DMS53 treated with DMSO at 0.1 percent for 48 hours (cell line): ENCODE results near the gene PACRG.

Experiments used
- DNase-seq: peaks from one replicate; lab custom pipeline; 2025; ENCODE audit not compliant: unreplicated experiment; lab: John Stamatoyannopoulos, UW

Gene PACRG

DNA sequence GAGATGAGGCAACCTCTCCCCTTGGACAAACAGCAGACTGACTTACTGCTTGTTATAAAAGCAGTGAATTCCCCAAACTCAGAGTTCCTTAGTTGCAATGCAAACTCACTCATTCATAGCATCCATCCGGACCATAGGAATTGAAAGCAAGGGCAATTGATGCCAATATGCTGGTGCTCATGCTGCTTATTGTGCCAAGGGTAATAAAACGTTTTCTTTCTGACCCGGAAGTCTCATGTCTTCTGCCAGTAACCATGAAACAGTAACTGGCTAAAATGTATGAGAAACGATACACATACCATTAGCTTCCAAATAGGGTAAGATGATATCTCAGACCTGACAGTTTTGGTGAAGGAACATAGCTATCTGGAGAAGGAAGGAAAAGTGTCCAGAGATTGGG lies 18.3 kb upstream of the PACRG start:
- DNase-seq, result no peak

DNA sequence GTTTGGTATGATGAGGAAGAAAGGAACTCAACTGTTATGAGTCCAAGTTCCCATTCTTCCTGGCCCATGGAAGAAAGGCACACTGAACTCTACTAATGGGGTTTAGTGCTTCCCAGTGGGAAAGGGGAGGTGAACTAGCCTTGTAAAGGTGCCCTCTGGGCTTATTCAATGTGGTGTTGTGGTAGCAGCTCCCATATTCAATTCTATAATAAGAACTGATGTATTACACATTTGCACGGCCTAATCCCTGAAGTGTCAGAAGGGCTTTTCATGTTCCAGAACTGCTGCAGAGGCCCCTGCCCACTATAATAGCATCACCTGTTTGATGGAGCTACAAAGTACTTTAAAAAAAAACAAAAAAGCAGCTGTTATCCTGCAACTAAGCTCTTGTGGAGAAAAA lies 17.4 kb upstream of the PACRG start:
- no peak for DNase-seq

DNA sequence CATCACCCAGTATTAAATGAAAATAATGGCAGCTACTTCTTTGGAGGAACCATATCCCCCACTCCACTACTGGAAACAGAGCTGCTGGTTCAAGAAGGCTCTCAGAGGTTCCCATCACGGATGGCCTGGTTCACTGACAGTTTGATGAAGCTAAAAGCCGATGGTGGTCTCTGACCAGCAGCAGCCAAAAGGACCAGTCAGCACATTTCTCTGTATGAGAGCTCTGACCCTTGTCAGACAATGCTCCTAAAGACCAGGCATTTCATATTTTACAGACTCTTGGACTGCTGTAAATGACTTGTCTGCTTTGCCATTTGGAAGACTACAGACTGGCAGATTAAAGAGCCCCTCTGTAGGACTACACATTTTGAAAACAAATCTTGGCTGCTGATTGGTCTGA lies 16.8 kb upstream of the PACRG start:
- no peak for DNase-seq

DNA sequence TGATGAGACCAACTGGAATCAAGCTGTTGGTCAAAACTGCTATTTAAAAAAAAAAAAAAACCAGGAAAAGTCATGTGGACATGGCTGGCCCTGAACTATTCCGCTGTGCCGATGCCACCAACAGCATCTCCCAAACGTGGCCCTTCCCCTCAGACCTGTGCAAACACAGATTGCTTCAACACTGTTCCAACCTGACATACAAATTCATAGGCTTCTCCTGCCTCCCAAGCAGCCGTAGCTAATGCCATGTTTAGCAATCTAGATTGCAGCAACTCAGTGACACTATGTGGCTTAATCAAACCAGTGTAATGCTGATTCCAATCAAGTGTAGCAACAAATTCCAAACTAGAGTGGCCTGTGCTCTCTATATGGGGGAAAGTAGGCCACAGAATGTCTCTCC lies 16.4 kb upstream of the PACRG start:
- DNase-seq, result no peak

DNA sequence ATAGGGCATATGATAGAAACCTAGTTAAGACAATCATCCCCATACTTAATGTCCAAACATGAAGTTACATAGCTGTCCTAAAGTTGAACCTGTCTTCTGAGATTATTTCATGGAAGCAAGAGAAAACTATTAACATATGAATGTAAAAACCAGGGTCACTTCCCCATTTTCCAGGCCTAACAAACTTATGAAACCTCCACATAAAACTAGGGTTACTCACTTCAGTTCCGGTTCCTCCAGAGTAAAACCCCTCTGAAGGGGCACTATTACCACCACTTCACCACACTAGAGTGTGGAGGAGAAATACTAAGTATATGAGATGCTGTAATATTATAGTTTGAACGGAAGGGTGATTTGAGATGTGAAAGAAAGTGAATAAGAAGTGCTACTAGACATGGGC lies 15.1 kb upstream of the PACRG start:
- DNase-seq, result no peak

DNA sequence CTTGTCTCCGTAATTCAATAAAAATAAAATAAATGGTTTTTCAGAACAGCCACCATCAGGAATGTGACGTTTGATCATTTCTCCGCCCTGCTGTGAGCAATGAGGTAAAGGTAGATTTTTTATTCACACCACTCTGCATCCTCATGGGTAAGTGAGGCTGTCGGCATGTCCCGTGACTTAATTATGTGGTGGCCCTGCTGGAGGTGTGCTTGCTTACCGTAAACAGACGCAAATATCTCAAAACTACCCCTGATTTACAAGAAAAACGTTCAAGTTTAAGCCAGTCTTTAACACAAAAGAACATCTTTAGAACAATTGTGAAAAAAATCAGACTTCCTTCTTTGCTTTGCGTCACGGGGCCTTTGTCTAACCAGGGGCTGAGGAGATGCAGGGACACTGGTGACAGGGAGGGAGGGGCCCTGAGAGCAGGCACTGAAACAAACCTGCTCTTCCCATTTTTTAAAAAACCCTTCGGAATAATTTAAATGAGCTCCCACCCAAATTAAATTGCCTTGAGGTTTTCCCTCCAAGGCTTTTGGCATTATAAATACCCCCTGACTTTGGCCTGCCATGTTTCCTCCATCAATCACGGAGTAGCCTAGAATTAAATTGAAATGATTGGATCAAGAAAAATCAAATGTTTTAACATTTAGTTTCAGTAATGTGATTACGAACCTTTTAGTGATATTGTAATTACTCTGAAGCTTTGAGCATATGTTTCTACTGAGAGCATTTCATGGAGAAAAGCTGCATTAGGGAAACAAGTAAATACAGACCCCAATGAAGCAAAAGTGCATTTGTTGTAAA lies 13.6 kb upstream of the PACRG start:
- DNase-seq, result no peak

DNA sequence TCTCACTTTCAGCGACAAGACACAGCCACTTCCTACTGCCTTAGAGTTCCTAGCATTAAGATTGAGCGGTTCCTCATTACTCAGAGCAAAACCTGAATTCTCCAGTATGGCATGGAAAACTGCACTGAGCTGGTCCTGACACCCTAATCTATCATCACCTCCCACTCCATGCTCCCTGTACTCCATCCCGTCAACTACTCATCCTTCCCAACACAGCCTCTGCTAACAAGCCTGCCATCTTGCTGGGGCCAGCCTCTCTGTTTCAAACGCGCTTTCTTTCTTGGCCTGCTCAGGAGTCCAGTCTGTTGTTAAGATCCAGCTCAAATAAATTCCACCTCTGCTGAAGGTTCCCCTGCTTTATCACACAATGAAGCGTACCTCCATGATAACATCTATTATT lies 12.2 kb upstream of the PACRG start:
- no peak for DNase-seq

DNA sequence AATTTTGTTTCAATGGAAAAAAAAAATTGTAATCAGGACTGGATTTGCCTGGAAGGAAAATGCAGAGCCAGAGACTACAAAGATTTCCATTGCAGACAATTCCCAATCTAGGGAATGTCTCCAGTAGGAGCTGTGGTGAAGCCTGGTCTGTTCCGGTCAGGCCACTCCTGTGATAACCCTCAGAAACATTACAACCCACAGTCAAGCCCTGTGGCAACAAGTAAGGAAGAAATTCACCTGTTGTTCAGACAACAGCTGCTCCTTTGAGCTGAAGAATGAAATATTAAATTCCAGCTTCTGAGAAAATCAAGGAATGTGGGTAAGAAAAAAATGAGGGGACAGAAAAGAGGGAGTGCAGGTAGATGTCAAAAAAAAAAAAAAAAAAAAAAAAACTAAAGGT lies 8.2 kb upstream of the PACRG start:
- DNase-seq, result no peak

DNA sequence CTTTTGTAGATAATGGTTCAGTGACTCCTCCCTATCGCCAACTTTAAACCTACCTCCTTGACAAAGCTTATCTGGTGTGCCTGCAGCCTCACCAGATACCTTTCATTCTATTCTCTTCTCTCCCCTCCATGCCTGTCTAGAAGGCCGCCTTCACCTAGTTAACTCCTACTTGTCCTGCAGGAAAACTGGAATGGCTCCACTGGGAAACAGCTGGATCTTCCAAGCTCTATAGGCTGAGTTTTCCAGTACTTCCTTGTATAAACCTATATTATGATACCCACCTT lies 6.4 kb upstream of the PACRG start:
- DNase-seq, result no peak

DNA sequence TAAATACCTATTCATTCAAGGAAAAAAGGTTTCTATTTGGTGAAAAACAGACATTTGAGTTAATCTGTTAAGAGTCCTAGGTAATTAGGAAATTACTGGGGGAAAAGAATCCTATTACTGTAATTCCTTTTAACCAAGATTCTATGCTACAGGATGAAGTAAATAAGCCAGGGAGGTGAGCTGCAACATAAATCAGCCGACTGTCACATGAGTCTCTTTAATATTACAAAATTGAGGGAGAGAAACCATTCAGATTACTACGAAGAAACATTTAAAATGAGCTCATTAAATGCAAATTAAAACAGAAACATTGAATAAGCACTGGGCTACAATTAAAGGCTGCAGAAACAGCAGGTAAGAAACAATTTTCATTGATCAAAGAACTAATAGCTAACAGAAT lies 5.5 kb upstream of the PACRG start:
- no peak for DNase-seq

DNA sequence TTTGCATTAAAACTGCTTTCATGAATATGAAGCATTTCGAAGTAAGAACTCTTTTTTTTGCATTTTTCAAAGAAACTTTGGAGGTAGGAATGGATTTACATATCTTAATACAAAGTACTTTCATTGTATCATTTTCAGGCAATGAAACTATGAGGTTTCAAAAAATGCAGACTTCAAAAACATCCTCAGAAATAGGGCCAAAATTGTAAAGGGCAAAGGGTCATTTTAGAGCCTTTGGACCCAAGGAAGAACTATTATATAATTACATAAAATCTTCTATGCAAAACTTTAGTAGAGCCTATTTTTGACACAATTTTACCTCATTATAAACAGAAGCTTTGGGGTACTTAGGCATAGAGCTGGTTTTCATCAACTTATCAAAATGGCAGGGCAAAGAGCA lies 5.1 kb upstream of the PACRG start:
- no peak for DNase-seq

DNA sequence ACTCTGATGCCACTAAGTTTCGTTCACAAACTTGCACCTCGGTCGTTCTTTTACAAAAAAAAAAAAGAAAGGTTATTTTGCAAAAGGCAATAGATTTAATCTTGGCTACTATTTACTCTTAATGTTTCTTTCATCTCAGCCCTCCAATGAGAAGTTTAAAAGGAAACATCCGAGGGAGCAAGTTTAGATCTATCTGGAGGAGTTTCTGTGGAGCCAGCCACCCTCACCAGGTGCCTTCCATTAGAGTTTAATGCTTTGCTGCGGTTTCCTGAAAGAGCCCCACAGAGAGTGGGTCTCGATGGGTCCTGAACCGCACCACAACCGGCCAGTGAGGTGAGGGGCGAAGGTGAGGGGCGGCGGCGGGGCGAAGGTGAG lies 840 bp upstream of the PACRG start:
- no peak for DNase-seq

DNA sequence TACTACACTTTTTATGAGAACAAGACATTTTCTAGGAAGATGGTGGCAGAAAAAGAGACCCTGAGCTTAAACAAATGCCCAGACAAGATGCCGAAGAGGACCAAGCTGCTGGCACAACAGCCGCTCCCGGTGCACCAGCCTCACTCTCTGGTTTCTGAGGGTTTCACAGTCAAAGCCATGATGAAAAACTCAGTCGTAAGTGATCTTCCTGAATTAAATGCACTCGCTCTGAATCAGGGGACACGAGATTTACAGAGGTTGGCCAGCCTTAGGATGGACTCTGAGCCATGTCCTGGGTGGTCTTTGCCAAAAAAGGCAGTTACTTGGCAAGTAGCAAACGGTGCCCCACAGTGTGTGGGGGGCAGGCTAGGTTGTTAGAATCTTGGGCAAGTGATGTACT lies 423 bp downstream of the PACRG start:
- no peak for DNase-seq

DNA sequence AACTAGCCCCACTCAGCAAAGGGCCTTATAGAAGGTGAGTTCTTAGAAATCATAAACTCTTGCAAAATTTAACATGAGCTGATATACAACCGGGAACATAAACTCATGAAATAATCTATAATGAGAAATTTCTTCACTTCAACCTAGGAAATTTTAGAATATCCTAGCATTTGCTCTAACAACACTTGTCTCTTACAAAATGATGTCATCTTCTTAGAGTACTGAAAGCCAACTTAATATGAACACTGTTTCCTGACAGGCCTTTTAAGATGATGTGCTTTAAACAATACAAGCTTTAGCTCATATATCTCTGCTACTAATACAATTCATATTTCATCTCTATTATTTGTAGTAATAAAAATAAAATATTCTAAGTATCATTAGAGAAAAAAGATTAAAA lies 932 bp downstream of the PACRG start:
- no peak for DNase-seq

DNA sequence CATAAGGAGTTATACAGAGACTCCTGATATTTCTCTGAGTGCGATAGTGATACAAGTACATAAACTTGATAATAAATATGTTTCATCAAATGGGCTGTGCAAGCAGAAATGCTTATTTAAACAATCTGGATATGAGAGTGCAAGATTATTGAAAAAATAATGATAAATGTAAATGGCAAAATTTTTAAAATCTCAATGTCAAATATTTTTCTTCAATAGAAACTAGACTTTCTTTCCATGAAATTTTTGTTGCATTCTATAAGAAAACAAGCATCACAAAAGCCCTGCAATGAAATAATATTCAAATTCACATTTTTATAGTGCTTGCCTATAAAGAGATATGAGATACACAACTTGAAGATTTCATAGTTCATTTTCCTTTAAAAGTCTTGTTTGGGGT lies 2.7 kb downstream of the PACRG start:
- DNase-seq, result no peak

DNA sequence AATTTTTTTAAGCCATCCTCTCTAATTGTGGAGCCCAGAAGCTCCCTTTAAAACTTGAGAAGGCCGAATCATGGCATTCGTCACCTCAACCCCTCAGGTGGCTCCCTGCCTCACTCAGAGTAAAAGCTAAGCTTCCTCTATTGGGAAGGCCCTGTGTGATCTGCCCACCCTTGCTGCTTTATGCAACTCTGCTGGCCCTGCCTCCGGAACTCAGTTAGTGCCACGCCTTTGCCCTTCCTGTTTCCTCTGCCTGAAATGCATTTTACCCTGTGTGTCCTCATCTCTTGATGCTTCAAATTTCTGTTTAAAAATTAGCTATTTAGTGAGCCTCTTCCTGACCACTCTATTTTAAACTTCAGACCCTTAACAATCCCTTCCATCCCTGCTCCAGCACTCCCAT lies 5.7 kb downstream of the PACRG start:
- DNase-seq, result no peak

DNA sequence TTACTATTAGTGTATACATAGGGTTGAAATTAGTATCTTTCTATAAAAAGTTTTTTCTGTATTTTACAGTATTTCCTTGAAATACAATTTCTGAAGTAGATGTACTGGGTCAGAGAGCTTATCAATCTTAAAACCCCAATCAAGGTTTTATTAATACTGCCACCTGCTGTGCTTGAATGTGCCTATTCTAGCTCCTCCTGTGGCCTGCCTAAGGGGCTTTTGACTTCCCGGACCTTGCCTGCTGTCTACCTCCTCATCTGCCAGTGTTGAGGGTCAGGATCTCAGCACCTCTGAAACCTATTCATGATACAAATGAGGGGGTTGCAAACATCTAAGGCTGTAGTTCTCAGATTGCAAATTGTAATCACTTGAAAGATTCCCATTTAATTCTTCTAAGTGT lies 9.2 kb downstream of the PACRG start:
- DNase-seq, result no peak

DNA sequence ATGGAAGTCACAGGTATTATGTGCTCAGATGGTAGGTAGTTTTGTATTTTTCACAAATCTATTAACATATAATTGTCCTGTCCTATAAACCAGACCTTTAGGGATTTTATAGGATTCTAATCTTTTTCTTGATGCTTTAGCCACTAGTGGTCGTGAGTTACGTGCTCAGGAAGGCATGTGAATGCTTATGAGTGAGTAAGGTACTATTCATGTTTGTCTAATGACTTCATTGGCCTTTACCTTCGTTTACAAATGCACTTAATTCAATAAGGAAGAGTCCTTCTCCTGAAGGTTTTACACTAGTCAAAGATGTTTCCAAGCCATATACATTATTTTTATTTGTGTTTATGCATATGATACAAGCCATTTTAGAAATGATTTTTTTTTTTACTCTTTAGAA lies 23.0 kb downstream of the PACRG start:
- peak; percentile 78 for DNase-seq

DNA sequence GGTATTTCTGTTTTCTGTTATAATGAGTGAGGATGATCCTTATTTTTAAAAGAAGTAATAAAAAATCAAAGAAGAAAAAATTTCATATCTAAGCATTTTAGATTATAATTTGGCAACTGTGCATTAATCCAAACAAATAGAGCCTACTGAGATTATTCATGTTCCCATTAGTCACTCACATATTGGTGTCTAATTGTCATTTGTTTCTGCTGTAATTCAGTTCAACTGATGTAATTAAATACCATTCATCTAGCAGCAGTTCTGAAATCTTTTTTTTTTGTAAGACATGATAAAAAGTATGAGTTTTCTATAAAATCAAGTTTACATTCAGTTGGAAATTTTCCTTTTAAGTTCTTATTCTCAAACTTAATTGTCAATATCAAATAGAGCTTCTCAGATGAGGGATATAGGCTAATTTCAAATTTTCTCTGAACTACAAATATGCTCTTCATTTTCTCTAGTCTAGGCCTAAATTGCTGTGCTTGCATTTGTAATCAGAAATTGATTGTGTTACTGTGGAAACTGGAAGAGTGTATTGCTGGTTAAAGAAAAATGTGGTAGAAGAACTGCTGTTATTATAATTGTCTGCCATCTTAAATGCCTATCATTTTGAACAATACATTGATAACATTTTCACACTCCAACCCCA lies 23.6 kb downstream of the PACRG start:
- no peak for DNase-seq

DNA sequence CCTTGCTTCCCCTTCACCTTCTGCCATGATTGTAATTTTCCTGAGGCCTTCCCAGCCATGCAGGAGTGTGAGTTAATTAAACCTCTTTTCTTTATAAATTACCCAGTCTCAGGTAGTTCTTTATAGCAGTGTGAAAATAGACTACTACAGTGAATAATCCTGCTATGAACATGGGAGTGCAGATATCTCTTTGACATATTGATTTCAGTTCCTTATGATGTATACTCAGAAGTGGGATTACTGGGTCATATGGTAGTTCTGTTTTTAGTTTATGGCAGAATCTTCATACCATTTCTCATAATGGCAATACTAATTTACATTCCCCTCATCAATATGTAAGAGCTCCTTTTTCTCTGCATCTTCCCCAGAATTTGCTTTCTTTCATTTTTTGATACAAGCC lies 26.0 kb downstream of the PACRG start:
- no peak for DNase-seq

DNA sequence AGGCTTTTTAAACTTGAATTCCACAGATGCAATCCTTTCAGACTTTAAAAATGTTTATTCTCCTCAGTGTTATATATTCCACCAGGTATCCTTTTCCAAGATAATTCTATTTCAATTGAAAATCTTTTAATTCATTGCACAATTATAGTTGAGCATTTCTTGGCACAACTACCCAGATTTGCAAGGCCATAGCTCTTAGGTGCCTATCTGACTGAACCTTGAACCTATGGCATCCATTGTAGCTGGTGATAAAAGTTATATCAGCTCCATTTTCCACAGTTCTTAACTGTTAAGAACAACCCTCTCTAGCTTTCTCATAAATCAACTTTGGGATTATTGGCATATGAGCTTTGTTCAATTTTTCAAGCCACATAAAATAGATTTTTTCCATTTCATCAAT lies 42.4 kb downstream of the PACRG start:
- no peak for DNase-seq

DNA sequence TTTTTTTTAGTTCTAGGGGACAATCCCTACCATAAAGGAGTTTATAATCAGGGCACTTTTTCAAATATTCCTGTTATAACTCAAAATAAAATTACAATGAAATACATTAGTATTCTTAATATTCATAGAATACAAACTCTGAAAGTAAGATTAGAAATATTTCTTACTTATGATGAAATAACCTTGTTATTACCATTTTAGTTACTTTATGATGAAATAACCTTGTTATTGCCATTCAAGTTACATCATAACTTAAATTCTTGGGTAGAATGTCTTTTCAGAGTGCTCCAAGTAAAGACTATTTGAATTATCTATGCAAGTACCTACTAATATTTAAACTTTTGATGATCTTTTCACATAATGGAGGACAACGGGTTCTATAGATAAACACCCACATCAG lies 43.2 kb downstream of the PACRG start:
- no peak for DNase-seq

DNA sequence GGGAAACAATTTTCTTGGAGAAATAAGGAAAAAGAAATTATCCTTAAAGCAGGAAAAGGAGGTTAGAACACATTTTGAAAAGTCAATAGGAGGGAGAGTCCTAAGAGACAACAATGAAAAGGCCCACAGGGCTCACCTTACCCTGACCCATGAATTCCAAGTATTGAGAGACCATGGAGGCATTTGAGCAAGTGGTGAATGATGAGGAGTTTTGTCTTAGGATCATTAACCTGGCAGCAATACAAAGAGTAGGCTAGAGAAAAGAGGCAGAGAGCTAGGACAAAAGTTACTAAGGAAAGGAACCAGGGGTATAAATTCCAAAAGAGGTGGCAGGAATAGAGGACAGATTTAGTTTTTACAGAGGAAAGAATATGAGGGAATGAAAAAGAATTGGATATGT lies 44.7 kb downstream of the PACRG start:
- DNase-seq, result no peak
